IPS-20b (cell line): ENCODE measurements around the gene GPR176.

Experiments
- H3K27ac ChIP-seq: one replicate; pipeline ENCODE4 v1.5.1; 2013; ENCODE audit warnings: low read length
- H3K27me3 ChIP-seq: 2 replicates; pipeline ENCODE4 v1.6.1; 2013; ENCODE audit warnings: mild to moderate bottlenecking, low read length, inconsistent platforms; ENCODE audit not compliant: insufficient read depth
- H3K36me3 ChIP-seq: 2 replicates; pipeline ENCODE4 v1.6.1; 2013; ENCODE audit warnings: low read depth, mild to moderate bottlenecking, inconsistent platforms, low read length, moderate library complexity; ENCODE audit not compliant: insufficient read depth
- H3K4me1 ChIP-seq: 2 replicates; pipeline ENCODE4 v1.6.1; 2013; ENCODE audit warnings: mild to moderate bottlenecking, control low read depth, inconsistent platforms, low read length, moderate library complexity; ENCODE audit not compliant: insufficient read depth
- H3K4me3 ChIP-seq: 2 replicates; pipeline ENCODE4 v1.5.1; 2013; ENCODE audit warnings: mild to moderate bottlenecking, low read length, inconsistent platforms
- H3K9ac ChIP-seq: 2 replicates; pipeline ENCODE4 v1.6.1; 2013; ENCODE audit warnings: low read depth, mild to moderate bottlenecking, inconsistent platforms, low read length, moderate library complexity
- H3K9me3 ChIP-seq: 2 replicates; pipeline ENCODE4 v1.6.1; 2013; ENCODE audit warnings: mild to moderate bottlenecking, low read depth, low read length, inconsistent platforms; ENCODE audit not compliant: insufficient read depth

The GPR176 gene

DNA sequence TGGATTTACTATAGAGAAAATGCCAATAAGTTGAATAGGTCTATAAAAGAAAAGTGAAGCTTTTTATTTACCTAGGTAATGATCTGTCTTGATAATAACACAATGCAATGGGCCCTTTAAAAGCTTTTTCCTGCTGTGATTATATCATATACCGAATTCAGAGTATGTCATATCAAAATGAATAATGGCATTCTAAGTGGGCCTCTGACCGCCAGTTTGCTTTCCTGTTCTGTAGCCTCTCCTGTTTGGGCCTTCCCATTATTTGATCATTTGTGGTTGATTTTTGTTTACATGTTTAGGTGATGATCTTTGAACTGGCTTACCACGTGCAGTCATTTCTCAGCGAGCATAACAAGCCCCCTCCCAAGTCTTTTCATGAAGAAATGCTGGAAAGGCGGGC is 28.8 kb upstream of the GPR176 start:
- H3K4me1 ChIP-seq, result no peaks in the 10 kb centered on the region
- H3K27me3 ChIP-seq, result no peaks in the 10 kb centered on the region
- no peak overlapping the region for H3K4me3 ChIP-seq
- no peaks in the 10 kb centered on the region for H3K9me3 ChIP-seq
- no peak overlapping the region; the same call in 1 of the 2 replicates for H3K9ac ChIP-seq
- H3K36me3 ChIP-seq, result peaks cover 85% of the 10 kb centered on the region
- H3K27ac ChIP-seq, result no peak overlapping the region

DNA sequence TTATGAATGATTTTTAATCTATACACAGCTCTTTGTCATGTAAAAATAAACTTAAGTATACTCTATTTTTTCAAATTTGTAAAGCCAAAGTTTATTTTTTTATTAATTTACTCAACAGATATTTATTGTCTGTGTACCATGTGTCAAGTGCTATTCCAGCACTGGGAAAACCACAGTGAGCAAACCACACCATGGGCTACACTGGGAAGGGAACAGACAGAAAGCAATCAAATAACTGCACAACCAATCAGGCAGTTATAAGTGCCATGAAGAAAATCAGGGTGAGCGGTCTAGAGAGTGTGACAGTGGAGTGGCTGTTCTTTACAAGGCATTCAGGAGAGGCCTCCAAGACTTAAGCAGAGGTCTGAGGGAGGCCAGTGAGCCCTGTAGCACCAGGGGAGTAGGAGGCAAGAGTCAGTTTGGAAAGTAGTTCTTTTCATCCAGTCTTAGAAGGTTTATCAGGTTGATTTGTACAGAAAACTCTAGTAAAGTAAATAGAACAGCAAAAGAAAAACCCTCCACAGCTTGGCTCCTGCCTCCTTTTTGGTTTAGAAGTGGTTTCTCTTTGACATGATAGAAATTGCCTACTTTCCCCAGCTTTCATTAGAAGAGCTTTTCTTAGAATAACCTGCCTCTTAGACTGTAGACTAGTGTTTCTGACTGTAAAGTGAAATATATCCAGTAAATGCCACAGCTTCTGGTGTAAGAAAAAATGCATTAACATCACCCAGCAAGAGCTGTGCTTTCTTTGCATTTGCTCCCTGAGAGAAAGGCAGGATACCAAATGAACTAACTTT is 27.5 kb upstream of the GPR176 start:
- Histone ChIP-seq H3K4me3 (no peak overlapping the region), H3K4me1 (no peaks in the 10 kb centered on the region), H3K27ac (no peak overlapping the region), H3K27me3 (no peaks in the 10 kb centered on the region), H3K9me3 (no peaks in the 10 kb centered on the region), H3K36me3 (peaks cover 87% of the 10 kb centered on the region), H3K9ac (no peak overlapping the region)

DNA sequence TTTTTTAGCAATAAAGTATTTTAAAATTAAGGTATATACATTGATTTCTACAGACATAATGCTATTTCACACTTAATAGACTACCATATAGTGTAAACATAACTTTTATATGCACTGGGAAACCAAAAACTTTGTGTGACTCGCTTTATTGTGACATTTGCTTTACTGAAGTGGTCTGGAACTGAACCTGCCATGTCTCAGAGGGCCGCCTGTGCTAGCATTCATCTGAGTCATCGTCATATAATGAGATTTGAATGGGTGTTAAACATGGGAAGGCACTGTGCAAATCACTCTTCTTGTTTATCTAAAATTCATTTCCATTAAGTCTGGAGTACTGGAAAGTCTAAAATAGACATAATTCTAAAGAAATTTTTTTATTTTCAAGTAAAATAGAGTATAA is 26.8 kb upstream of the GPR176 start:
- Histone ChIP-seq H3K4me1 (no peaks in the 10 kb centered on the region), H3K27me3 (no peaks in the 10 kb centered on the region), H3K9ac (no peak overlapping the region), H3K4me3 (no peak overlapping the region), H3K27ac (no peak overlapping the region), H3K36me3 (peaks cover 92% of the 10 kb centered on the region), H3K9me3 (no peaks in the 10 kb centered on the region)

DNA sequence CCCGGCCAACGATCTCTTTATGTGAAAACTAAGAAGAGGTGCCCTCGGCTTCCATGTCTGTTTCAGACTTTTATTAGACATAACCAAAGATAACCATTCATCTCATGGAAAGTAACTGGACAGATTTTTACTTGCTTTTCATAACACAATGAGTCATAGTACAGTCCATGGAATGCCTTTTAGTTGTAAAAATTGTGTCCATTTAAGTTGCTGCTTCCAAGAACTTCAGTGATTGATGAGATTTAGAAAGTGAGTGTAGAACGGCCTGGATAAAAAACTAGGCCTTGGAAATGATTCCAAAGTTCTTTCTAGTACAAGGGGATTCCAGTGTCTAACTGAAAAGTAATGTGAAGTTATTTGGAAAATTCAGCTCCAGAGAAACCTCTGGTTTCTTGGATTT is 24.7 kb upstream of the GPR176 start:
- no peaks in the 10 kb centered on the region for H3K27me3 ChIP-seq
- no peak overlapping the region for H3K4me3 ChIP-seq
- peaks cover 95% of the 10 kb centered on the region for H3K36me3 ChIP-seq
- H3K27ac ChIP-seq, result no peak overlapping the region
- H3K4me1 ChIP-seq, result no peaks in the 10 kb centered on the region
- H3K9me3 ChIP-seq, result no peaks in the 10 kb centered on the region
- H3K9ac ChIP-seq, result no peak overlapping the region

DNA sequence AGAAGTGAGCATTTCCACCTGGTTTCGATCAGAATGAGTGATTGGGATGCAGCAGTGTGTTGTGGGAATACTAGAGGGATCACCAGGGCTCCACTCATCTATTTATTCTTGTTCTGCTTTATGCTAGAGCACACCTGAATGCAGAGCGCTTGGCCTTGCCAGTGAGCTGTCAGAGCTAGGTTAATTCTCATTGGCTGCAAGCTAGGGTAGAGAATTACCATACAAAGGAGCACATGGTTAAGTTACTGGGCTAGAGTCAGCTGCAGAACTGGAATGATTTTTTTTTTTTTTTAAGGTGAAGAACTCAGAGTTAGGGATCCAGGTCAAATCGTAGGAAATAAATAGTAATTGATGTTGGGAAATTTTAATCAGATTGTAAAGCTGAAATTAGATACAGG is 22.7 kb upstream of the GPR176 start:
- Histone ChIP-seq H3K36me3 (peaks cover 86% of the 10 kb centered on the region), H3K27ac (no peak overlapping the region), H3K27me3 (no peaks in the 10 kb centered on the region), H3K9ac (no peak overlapping the region), H3K4me1 (0 out of 2 replicates have a peak, but pooled peaks cover 5% of the 10 kb centered on the region), H3K9me3 (no peaks in the 10 kb centered on the region), H3K4me3 (no peak overlapping the region)

DNA sequence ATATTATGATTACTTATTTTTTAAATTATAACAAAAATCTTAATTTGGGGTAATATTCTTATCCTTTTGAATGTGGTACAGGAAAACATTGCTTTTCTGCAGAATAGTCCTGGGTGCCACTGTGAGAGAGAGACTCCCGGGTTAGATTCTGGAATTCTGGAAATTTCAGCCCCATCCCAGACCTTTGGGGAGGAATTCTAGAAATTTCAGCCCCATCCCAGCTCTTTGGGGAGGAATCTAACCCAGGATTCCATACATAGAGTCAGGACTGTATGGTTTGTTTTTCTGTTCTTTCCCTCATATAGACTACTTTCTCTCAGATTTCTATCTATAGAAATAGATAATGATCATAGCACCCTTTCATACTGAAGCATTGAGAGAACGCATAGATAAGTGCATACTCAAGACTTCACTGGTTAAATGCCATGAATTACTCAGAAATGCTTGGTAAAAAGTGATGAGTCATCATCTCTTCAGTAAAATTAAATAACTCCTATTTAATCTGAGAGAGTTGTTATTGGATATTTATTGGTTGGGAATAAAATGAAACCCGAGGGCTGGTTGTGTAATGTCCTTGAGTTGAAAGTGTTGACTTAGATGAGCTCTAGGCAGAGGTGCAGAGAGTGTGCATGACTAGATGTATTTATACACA is 22.2 kb upstream of the GPR176 start:
- Histone ChIP-seq H3K4me1 (0 out of 2 replicates have a peak, but pooled peaks cover 5% of the 10 kb centered on the region), H3K36me3 (peaks cover 81% of the 10 kb centered on the region), H3K9ac (no peak overlapping the region), H3K9me3 (no peaks in the 10 kb centered on the region), H3K4me3 (no peak overlapping the region), H3K27ac (no peak overlapping the region), H3K27me3 (no peaks in the 10 kb centered on the region)

DNA sequence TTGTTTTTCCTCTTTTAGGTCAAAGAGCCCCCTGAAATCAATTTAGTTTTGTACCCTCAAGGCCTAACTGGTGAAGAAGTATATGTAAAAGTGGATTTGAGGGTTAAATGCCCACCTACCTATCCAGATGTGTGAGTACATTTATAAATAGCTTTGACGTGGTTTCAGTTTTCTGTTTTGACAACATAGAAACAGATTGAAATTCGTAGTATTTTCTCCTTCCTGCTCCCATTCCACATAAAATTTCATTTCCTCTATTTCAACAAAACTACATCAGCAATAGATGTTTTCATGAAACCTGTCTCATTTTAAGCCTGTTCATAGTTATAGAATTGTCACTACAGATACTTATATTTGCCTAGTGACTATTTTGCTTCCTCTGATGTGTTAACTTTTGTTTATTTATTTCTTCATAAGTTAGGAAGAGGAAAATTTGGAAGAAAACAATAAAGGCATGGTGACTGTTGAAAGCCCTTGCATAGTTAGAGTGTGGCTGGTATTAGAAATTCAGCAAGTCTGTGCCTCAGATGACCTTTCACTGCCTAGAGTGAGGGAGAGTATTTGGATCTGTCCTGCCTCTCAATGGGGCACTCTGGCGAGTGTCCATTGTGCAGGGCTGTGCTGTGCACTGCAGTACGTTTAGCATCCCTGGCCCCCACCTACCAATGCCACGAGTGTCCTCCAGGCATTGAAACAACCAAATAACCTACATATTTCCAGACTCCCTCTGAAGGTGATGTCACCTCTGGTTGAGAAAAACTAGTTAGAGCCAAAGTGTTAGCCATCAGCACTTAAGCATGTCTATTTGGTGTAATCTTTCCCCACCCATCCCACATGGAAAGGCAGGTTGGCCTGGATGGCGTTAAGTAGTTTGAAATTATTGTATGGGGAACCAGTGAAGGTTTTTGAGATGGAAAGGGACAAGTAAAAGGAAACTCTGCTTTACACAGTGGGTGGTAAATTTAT is 19.7 kb upstream of the GPR176 start:
- H3K4me1 ChIP-seq, result peaks cover 10% of the 10 kb centered on the region; the same call in 1 of the 2 replicates
- no peaks in the 10 kb centered on the region for H3K27me3 ChIP-seq
- peaks cover 66% of the 10 kb centered on the region for H3K36me3 ChIP-seq
- H3K27ac ChIP-seq, result no peak overlapping the region
- H3K9ac ChIP-seq, result no peak overlapping the region
- H3K9me3 ChIP-seq, result no peaks in the 10 kb centered on the region
- no peak overlapping the region for H3K4me3 ChIP-seq

DNA sequence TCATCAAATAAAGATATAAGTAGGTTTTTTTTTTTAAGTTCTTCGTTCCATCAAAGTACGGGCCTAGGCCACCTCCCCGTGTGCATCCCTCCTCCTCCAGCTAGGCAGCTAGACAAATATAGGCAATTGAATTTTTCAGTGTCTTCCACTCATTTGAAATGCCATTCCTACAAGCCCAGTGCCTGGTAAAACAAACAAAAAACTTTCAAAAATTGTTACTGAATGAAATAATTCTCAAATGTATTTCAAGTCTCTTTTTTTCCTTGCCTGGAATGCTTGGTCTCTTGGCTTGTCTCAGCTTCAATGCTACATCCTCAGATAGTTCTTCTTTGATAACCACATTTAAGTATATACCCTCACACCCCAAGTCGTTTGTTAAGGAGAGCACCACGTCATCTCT is 17.6 kb upstream of the GPR176 start:
- Histone ChIP-seq H3K9me3 (no peaks in the 10 kb centered on the region), H3K27ac (no peak overlapping the region), H3K4me3 (no peak overlapping the region), H3K36me3 (peaks cover 47% of the 10 kb centered on the region), H3K27me3 (no peaks in the 10 kb centered on the region), H3K9ac (no peak overlapping the region), H3K4me1 (peaks cover 12% of the 10 kb centered on the region; the same call in 1 of the 2 replicates)

DNA sequence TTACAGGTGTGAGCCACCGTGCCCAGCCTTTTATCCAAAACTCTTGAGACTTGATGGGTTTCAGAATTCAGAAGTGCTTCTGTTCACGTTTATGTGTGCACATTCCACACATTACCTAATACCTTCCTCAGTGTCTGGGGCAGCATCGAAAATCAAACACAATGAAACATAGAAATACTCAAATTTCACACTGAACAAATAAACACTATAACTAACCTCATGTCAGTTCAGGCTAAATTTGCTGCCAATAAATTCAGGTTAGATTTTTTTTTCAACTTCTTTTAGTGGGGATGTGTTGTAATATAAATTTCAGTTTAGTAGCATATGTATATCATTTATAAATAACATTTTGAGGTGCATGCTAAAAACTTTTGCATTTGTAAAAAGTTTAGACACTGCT is 16.6 kb upstream of the GPR176 start:
- Histone ChIP-seq H3K27ac (no peak overlapping the region), H3K4me1 (peaks cover 12% of the 10 kb centered on the region; the same call in 1 of the 2 replicates), H3K9ac (no peak overlapping the region), H3K36me3 (peaks cover 38% of the 10 kb centered on the region), H3K27me3 (no peaks in the 10 kb centered on the region), H3K9me3 (no peaks in the 10 kb centered on the region), H3K4me3 (no peak overlapping the region)

DNA sequence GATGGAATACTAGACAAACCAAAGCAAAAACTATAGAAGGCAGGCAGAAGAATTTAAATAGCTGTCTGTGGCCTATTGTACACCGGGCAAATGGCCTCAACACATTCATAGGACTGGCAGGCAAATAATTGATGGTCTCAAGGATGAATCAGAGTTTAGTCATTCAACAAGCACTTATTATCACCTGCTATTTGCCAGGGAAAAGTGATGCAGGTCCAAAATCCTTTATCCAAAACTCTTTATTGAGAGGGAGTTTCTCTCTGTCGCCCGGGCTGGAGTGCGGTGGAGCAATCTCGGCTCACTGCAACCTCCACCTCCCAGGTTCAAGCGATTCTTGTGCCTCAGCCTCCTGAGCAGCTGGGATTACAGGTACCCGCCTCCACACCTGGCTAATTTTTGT is 16.1 kb upstream of the GPR176 start:
- H3K9ac ChIP-seq, result no peak overlapping the region
- H3K36me3 ChIP-seq, result peaks cover 33% of the 10 kb centered on the region
- H3K4me1 ChIP-seq, result peaks cover 12% of the 10 kb centered on the region; the same call in 1 of the 2 replicates
- H3K27ac ChIP-seq, result no peak overlapping the region
- 0 out of 2 replicates have a peak overlapping the region, but pooled peaks have one; percentile 96 for H3K4me3 ChIP-seq
- H3K9me3 ChIP-seq, result no peaks in the 10 kb centered on the region
- H3K27me3 ChIP-seq, result no peaks in the 10 kb centered on the region

DNA sequence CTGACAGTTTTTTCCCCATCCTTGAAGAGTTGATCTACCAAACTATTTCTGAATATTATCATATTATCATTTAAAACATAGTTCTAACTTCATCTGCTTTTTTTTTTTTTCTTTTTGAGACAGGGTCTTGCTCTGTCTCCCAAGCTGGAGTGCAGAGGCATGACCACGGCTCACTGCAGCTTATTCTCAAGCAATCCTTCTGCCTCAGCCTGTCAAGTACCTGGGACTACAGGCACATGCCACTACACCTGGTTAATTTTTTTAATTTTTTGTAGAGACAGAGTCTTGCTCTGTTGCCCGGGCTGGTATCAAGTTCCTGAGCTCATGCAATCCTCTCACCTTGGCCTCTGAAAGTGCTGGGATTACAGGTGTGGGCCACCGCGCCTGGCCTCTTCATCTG is 15.2 kb upstream of the GPR176 start:
- Histone ChIP-seq H3K4me1 (peaks cover 12% of the 10 kb centered on the region; the same call in 1 of the 2 replicates), H3K4me3 (peak overlapping the region; percentile 96; the same call in 1 of the 2 replicates), H3K36me3 (peaks cover 23% of the 10 kb centered on the region; the same call in 1 of the 2 replicates), H3K9me3 (no peaks in the 10 kb centered on the region), H3K27ac (no peak overlapping the region), H3K27me3 (no peaks in the 10 kb centered on the region), H3K9ac (peak overlapping the region; percentile 94; the same call in 1 of the 2 replicates)
